Measurements from ENCODE around the gene KLHL11.

DNA sequence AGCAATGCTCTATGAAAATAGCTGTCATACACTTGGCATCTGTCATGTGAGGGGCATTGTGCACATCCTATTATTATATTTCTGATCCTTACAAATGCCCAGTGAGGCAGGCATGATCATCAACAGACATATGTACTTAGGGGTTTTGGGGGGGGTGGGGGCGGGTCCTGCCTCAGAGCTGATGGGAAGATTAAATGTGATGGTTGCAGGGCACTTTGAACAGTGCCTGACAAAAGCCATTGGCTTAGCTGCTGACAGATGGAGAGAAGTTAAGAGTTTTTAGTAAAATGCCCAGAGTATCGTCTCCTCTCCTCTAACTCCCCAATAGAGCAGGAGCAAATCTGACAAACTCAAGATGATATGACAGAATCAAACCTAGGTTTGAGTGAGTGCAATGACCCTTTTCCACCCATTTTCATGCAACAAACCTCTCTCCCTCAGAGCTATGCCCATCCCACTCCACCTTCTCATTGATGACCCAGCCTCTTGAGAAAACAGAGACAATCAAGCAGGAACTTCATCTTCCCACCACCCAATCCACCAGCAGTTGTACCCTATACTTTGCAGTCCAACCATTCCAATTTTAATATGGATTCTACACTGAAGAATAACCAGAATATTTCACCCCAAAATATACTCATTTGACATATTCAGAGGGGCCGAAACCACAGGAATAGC lies 4.8 kb downstream of the KLHL11 start:
- TF ChIP-seq EZH2 (IDR thresholded peaks at IDR 0.05; ENCODE audit: low read length, missing control alignments) (no peak), CTCF (conservative IDR thresholded peaks at IDR 0.05 in 1 of 2, IDR thresholded peaks at IDR 0.05 in 1 of 2; ENCODE audit: low read depth in 1 of 2, low read length in 2 of 2) (no peak)
